ENCODE measurements around the gene SLC26A1.

SLC26A1 gene

DNA sequence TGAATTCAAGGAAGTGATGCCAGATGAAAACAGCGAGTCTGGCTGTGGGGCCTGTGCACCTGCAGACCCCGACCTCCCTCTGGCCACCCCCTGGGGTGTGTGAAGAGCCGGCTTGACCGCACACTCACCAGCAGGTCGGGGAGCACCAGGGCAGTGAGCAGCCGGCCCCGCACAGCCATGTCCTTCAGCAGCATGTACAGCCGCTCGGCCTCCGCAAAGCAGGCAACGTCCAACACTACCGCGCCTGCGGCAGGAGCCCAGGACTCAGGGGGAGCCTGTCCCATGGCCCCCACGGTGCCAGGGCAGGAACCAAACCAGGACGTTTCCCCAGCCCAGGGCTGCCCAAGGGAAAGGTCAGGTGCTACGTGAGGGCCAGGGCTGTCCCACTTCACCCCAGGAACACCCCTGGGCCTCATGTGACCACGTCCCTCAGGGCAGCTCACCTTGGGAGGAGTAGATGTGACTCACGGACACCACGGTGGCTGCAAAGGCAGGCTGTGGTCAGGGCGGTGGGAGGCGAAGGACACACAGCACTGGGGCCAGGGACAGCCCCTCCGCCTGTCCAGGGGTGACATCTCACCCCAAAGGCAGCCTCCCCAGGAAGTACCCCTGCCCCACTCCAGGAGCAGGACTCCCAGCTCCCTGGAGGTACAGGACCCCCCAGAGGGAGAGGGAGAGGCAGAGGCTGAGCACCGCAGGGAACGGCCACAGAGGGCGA is 28.0 kb downstream of the SLC26A1 start:
- DNase-seq (ENCODE audit: low read depth) = no peak

DNA sequence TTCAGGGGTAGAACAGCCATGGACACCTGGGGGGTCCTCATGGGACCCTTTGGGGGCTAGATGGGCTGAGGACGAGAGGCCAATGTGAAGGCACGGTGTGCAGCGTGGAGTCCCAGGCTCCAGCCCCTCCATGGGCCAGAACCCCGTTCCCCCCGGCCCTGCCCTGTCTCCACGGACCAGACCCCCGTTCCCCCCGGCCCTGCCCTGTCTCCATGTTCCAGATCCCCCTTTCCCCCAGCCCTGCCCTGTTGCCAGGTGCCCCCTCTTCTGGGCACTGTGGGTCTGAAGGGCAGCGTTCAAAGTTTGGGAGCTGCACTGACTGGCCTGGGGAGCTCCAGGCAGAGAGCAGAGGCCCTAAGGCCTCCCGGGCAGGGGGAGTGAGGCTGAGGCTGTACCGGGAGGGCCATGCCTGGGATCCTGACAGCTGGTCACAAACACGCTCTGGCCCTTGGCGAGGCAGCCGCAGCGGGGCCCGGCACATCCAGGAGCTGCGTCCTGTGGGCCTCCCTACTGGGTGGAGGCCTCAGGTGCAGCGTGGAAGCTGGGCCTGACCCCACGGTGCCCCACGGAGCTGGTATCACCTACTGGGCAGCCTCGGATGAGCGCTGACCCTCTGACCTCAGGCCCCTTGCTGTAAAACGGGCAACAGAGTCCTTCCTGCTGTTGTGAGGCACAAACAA is 28.7 kb downstream of the SLC26A1 start:
- no peak for DNase-seq (ENCODE audit: low read depth)

DNA sequence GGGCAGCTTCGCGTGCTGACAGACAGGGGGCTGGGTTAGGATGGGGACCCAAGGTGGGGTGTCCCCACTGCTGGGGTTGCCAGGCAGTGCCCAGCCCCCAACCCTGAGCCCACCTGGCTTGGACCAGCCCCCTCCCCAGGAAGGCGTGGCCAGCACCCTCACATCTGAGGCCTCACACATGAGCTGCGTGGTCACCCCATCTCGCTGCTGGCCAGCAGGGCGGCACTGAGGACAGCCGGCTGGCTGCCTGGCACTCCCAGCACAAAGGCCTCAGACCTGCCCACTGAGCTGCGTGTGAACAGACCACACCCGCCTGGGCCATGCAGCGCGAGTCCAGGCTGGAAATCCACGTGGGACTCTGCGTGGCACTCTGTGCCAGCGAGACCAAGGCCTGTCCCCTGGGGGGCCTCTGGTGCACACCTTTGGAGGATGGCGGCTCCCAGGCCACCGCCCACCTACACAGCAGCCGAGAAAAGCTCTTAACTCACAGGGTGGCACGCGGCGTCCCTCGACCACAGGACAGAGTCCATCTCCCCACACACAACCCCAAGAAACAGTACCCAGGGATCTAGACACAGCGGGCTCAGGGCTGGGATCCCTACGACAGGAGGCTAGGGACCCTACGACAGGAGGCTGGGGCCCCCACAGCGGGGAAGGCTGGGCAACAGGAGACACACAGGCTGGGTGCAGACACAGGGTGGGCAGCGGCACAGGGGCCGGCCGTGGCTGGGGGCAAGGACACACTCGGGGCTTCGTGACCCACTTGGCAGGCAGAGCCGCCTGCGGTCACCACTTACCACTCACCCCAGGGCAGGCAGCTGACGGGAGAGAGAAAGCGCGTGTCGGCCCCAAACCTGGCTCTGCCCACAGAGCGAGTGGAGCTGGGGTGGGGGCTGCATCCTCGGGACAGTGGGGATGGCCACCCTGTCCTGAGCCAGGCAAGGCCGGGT is 29.7 kb downstream of the SLC26A1 start:
- no peak for DNase-seq (ENCODE audit: low read depth)

DNA sequence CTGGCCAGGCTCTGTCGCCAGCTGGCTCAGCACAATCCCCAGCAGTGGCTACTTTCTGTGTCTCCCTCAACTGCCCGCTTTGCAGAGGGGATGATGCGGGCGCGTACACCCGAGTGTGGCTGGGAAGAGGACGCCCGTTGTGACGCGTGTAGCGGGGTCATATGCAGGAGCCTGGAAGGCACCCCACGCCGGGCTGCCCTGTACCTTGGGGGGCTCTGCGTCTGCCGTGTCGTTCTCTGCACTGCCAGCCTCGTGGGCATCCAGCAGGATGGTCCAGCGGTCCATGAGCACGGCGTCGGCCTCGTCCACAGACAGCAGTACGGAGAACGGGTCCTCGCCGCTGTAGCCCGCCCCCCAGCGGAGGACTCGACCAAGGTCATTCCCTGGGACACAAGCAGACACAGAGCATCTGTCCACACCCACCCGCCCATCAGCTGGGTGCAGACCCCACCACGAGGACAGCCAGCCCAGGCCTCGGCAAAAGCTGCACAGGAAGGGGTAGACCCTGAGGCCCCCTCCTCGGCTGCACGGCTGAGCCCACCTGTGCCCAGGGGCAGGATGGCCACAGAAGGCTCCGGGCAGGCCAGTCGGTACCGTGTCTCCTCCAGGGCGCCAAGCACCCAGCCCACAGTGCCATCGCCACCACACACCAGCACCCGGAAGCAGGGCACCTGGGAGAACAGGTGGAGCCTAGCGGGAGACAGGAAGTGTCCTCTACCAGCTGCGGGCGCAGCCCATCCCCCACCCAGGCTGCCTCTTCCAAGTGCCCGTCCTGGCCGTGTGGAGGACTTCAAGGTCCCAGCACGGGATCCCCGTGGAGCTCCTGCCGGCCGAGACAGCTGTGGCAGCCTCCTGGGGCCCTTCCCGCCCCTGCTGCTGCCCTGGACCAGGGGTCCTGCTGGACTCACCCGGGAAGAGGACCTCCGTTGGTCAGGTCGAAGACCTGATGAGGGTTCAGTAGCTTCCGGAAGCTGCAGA is 30.7 kb downstream of the SLC26A1 start:
- no peak for DNase-seq (ENCODE audit: low read depth)

DNA sequence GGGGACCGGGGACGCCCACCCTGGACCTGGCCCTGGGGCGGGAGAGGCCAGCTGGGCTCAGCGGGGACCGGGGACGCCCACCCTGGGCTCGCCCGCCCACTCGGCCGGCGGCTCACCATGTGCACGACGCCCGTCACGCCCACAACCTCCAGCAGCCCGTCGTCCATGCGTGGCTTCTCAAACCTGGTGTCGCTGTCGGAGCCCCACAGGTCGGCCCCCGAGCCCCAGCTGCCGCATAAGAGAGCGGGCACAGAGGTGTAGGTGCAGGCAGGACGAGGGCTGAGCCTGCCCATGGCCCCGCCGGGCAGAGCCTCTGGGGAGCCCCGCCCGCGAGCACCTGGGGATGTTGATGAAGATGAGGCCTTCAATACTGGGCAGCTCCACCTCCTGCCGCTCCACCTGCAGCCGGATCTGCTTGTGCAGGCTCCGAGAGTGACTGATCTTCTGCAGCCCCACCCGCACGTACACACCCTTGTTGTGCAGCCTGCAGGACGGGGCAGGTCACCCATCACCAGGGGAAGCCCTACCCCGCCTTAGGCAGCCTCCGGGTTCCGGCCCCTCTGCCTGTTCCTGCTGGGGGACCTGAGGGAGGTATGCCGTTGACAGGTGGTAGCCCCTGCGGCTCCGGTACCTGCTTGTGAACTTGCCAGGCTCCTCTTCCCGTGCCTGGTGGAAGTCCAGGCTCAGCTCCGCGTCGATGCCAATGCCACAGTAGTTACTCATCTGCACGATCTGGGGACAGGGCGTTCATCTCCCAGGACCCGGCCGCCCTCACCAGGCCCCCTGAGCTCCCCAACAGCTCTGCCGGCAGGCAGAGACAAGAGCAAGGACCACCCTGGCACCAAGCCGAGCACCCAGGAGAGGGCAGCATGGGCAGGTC is 31.6 kb downstream of the SLC26A1 start:
- no peak for DNase-seq (ENCODE audit: low read depth)

DNA sequence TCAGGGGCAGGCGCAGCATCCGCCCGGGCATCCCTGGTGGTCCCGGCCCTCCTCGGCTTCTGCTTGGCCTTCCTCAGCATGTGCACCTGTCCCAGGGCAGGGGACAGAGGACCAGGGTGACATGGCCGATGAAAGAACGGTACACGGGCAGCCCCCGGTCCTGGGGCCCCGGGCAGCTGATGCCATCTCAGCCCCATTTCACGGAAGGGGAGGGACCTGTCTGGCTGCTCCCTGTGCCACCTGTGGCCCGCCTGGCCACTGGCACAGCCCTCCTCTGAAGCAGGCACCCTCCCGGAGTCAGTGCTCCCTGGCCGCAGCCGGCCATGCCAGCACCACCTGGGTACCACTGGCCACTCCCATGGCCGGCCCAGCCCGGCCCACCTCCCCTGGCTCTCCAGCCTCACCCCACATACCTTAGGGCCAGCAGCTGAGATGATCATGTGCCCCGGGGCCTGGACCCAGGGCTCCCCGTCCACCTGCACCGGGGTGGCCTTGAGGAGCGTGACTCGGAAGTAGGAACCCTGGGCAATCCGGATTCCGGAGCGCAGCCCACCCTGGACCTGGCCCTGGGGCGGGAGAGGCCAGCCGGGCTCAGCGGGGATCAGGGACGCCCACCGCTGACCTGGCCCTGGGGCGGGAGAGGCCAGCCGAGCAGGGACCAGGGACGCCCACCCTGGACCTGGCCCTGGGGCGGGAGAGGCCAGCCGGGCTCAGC is 32.4 kb downstream of the SLC26A1 start:
- no peak for DNase-seq (ENCODE audit: low read depth)

DNA sequence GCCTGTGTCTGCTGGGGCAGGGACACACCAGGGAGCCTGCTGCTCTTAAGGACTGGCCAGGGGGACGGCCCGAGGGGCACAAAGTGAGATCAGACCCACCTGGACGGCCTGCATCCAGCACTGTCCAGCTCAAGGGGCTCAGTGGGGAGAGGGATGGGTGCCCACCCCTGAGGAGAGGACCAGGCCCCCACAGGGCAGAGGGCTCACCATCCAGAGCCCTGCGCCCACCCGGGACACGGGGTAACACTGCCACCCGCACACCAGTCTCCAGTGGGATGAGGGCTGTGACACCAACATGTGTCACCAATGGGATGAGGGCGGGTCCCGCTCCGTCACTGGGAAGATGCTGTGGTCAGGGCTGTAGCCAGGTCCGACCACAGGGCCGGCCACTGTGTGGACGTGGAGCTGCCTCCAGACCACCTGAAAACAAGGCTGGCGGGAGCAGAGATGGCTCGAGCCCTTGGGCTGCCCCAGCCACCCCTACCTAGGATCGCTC is 33.0 kb downstream of the SLC26A1 start:
- DNase-seq (ENCODE audit: low read depth) = no peak

DNA sequence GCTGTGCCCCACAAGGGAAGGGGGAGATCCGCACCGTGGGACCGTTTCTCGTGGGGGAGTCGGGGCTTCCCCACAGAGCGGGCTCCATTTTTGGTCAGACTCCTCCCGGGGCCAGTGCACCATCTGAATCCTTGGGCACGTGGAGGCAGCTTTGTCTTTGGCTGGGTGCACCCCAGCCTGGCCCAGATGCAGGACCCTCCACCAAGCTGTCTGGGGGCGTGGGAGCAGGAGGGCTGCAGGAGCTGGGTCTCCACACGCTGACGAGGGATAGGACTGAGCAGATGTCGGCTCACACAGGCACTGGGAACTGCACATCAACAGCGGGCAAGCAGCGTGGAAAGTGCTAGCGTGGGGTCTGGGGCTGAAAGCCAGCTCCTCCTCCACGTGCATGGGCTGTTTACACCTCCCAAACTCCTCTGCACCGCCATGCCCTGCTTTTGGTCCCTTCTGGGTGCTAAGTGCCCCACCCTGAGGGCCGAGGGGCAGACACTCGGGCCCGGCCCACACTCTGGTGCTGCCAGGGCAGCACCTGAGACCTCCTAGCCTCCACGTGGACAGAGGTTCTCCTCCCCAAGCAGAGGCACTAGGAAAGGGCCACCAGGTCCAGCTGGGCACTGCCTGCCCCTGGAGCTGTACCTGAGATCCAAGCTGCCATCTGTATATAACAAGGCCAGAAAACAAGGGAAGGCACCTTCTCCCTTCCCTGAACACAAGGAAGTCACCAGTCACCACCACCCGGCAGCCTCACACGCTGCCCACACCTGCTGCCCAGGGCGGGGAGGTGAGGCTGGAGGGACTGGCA is 33.7 kb downstream of the SLC26A1 start:
- no peak for DNase-seq (ENCODE audit: low read depth)

DNA sequence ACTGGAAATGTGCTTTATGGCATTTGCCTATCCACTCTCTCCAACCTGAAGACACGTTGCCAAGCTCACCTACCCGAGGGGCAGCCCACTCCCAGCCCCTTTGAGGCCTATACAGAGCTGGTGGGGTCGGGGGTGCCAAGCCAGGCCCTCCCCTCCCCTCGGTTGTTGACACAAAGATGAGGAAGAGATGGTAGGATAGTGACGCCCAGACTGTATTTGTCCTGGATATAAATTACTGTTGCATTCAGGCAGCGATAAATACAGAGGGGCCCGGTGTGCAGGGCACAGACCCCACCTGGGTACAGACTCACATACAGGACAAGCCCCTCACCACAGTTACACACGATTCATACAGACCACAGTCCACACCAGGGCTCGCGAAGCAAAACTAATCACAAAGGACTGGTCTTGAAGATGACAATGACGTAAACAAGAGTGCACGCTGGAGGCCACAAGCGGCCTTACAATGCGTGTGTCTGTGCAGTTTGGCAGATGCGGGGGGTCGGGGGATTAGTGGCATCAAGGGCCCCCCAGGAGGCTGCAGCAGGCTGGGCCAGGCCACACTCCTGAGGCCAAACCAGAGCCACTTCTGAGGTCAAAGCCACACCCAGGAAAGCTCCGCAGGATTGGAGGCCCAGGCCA is 34.4 kb downstream of the SLC26A1 start:
- DNase-seq (ENCODE audit: low read depth) = no peak

DNA sequence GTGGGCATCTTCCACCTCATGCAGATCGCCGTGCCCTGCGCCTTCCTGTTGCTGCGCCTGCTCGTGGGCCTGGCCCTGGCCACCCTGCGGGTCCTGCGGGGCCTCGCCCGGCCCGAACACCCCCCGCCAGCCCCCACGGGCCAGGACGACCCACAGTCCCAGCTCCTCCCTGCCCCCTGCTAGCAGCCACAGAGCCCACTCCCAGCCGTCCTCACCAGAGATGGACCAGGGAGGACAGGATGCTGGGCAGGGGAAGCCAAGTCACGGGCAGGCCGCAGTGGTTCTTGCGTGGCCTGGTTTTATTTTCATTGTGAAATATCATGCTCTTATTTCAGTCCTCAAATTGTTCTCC is 34.9 kb downstream of the SLC26A1 start:
- DNase-seq (ENCODE audit: low read depth) = no peak

DNA sequence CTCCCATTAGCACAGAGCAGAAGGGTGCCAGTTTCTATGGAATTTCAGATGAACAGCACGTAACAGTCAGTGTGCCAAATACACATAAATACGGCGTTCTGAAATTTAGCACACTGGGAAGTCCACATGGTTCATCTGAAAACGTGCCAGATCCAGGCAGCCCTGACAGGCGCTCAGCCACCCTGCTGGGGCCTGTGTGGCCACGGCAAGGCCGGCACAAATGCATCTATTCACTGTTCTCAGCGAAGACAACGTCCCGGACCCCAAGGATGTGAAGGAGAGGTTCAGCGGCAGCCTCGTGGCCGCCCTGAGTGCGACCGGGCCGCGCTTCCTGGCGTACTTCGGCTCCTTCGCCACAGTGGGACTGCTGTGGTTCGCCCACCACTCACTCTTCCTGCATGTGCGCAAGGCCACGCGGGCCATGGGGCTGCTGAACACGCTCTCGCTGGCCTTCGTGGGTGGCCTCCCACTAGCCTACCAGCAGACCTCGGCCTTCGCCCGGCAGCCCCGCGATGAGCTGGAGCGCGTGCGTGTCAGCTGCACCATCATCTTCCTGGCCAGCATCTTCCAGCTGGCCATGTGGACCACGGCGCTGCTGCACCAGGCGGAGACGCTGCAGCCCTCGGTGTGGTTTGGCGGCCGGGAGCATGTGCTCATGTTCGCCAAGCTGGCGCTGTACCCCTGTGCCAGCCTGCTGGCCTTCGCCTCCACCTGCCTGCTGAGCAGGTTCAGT is 35.5 kb downstream of the SLC26A1 start:
- no peak for DNase-seq (ENCODE audit: low read depth)

DNA sequence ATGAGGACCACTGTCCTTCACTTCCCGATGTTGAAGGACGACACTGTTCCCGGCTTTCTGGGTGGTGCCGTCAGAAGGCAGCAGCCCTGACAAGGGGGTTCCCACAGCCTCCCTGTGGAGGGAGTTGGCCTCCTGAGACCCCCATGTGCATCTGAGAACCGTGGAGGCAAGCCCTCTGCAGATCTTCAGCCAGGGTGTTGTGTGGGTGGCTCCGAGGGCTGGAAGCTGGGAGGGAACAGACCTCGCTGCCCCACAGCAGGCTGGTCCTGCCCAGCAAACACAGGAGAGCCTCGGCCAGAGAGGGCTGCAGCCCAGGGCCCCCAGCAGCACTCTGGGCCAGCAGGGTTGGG is 36.0 kb downstream of the SLC26A1 start:
- no peak for DNase-seq (ENCODE audit: low read depth)

DNA sequence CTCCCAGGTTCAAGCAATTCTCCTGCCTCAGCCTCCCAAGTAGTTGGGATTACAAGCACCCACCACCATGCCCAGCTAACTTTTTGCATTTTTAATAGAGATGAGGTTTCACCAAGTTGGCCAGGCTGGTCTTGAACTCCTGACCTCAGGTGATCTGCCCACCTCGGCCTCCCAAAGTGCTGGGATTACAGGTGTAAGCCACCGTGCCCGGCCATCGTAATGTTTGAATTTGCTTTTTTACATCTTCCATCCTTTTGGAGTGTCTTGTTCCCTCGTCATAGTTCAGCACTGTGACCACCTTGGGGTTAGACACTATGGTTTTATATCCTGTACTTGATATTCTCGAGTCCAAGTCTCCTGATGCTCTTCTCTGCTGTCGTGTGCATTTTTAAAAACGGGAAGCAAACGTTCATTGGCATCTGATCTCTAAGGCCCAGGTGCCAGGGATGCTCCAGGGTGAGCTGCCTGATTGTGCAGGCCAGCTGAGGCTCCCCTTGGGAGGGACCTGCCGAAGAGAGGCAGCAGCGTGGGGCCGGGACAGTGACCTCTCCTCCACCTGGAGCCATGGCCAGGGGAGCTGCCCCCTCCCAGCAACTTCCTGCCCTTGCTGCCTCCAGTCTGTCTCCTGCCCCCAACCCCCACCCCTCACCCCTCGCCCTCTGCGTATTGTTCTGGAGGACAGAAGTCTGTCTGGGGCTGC is 36.5 kb downstream of the SLC26A1 start:
- DNase-seq (ENCODE audit: low read depth) = no peak

DNA sequence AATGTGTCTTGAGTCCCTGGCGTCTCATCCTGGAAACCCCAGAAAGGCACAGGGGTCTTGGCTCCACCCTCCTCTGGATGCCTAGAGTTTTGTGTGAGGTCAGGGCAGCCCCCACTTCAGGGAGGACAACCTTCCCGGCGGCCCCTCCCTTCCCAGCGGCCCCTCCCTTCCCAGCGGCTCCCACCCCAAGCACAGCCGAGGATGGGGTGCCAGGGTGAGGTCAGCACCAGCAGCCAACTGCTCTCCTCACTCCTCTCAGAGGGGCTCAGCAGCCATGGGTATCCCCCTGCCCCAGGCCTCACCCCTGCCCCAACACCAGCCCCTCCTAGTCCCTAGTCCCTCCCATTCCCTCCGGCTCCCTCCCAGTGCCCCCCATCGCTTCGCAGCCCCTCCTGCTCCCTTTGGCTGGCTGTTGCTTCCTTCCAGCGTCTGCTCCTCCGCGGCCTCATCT is 37.2 kb downstream of the SLC26A1 start:
- no peak for DNase-seq (ENCODE audit: low read depth)

DNA sequence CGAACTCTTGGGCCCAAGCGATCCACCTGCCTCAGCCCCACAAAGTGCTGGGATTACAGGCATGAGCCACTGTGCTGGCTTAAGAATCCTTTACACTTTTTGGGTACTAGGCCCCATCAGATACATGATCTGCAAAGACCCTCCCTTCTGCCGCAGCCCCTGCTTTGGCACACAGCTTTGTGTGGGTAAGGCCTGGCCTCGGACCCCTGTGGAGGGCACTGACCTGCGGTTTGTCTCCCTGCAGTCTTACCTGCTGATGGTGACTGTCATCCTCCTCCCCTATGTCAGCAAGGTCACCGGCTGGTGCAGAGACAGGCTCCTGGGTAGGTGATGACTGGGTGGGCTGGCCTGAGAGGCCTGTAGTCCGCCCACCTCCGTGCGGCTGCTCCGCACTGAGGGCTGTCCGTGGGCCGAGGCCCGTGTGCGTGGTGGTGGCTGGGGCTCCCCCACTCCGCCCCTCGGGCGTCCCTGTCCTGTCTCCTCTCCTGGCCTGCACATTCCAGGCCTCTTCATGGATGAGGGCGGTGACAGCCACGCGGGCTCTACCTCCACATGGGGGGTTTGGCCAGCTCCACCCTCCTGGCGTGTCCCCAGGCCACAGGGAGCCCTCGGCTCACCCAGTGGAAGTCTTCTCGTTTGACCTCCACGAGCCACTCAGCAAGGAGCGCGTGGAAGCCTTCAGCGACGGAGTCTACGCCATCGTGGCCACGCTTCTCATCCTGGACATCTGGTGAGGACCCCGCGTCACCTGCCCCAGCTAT is 37.9 kb downstream of the SLC26A1 start:
- no peak for DNase-seq (ENCODE audit: low read depth)

Data from ELR (cell line).